ENCODE measurements around the gene CABP4.

GRCh38 chr11:67449116-67449844 lies 5.9 kb upstream of the CABP4 start:
- TF ChIP-seq MAX (IDR thresholded peaks at IDR 0.05; ENCODE audit: insufficient read depth, insufficient read length) (no peak), EZH2 (IDR thresholded peaks at IDR 0.05; ENCODE audit: borderline replicate concordance, low read depth, low read length, severe bottlenecking) (no peak)
